HG03460 (cell line): Measurements from ENCODE around the gene TUBAL3.

Source experiments
- ATAC-seq: cut with Tn5 transposase; IDR thresholded peaks from one replicate; pipeline ENCODE4 v1.9.1; 2021; ENCODE audit not compliant: unreplicated experiment

Gene TUBAL3

DNA sequence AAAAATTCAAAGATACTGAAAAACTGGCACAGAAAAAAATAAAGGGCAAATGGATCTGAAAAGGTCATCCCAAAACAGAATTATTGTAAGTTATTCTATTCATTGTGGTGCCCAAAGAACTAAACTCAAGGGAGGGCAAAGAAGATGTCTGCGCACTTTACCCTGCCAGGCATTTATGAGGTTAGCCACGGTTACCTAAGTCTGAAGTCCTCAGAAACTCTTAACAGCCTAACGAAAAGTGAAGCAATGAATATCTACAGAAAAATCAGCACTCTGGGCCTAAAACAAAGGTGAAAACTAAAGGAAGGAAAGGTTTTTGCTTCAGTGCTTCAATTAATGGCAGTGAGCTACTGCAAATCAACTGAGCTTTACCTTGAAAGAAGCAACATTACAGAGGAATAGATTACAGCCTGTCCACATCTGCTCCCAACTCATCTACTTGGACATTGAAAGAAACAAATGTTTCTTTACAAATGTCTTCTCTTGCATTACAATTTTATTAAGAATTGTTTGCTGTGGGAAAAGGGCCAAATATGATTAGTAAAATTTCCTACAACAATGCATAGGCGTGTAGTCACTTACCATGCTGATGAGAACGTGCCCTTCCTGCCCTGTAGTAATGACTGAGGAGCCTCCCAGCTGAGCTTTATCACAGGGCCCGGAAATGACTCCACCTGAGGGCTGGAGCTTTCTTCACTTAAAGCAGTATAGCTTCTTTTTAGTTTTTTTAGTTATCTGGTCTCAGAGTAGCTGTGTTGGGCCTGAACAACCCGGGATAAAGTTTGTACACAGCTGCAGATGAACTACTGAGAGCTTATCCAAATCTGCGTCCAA is at the start of gene TUBAL3:
Gene TUBAL3 (minus strand): TSS at position 621 of the 834 bp plus-strand sequence. CDS start 36 bp downstream, at position 585.
- ATAC-seq: no peak

DNA sequence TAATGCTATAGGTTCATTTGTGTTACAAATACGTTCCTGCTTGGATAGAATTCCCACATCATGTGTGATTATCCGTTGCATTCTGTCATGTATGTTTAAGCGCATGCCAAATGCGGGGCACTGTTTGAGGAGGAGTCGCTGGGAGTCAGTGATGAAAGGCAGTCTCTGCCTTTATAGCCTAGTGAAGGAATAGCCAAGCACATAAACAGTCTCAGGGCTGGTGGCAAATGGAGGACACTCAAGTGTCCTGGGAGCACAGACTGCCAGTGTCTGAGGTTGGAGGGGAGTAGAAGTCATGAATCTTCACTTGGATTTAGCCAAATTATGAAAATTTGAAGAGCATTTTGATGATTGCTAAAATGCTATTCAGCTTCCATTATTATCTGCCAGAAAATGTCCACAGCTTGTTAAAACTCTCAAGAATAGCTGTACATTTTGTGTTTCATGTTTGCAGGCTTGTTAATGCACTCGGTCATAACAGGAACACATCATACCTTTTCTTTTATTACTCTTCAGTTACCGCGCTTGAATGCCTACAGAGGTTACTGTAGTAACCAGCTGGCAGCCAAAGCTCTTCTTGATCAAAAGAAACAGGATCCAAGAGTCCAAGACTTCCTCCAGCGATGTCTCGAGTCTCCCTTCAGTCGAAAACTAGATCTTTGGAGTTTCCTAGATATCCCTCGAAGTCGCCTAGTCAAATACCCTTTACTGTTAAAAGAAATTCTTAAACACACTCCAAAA is 49.3 kb upstream of the TUBAL3 start:
- ATAC-seq: no peak

DNA sequence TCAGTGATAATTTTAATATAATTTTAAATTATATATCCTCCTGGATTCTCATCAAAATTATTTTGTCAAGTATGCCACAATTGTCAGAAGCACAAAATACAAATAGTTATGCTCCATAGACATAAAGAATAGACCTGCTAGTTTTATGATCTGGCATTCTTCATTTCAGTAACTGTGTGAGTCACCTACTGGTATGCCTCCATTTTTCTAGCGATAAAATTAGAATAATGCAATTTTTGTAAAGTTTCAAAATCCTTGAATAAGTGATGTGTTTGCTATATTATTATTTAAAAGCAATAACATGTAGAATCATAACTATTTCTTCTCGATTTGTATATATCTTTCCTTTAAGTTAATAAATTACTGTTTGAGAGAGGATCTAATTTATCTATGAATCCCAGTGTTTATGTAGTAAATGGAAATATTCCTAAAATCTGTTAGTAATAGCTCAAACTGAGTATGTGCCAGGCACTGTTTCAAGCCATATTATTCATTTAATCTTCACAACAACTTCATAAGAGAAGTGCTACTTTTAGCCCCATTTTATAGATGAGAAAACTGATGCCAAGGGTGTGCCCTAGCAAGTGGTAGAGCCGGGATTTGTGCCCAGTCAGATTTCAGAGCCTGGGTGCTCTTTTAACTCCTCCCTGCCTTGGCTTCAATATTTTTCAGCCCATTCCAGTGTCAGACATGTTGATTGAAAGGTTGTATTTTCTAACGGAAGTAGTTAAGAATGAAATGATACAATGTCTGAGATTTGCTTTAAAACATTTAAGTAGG is 46.2 kb upstream of the TUBAL3 start:
- no peak for ATAC-seq

DNA sequence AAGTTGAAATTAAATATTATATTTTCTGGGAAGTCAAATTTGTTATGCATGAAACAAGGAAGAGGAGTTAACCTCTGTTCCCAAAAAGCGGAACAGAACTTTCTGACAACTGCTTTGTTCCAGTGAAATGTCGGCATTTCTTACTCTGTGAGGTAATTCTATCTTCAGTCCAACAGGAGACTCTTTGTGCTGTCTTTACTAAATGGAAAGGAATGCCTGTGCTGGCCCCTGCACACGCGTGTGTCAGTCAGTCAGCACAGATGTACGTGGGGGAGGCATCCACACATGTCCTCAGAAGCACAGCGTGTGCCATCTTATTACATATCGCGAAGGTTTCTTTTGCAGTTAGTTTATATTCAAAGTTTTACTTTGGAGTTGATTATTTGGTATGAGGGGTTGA is 45.2 kb upstream of the TUBAL3 start:
- no peak for ATAC-seq

DNA sequence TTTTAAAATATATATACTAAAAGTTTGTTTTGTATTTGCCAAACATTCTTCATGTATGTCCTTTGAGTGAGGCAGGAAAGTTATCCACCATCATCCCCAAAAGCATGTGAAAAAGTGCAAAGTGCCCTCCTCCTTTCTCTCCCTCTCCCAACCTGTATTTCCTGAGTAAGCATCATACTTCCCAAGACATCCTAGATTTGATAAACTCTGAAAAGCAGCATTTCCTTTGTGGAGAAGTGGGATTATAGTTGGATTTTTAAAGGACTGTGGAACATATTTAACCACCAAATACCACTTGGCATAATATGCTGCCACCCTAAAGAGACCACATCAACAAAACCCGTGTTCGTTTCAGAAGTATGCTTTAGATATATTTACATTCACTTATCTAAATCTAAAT is 44.6 kb upstream of the TUBAL3 start:
- no peak for ATAC-seq

DNA sequence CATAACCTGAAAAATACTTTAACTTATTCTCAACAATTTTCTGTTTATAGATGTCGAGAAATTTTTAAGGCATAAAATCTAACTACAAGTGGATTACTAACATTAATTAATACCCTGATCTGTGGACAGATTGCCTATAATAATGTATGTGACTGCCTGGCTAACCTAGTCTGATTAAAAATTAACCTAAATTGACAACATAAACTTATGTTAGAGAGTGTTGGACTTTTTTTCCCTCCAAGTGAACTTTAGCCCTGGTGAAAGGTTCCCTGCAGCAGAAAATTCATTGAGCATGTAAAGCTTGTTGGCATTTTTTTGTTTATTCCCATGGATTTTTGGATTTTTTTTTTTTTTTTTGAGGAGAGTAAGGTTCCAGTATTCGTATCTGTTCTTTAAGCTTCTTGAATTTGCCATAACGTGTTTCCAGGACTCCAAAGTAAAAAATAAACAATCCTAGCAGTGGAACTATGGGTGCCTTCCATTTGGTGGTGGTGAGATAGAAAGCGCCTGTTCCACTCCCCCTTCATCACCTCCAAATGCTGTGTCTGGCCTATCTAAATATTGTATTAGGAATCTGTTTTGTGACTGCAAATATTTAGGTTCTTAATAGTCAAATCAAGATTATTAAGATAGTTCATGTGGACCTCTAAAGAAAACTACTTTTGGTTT is 43.8 kb upstream of the TUBAL3 start:
- no peak for ATAC-seq

DNA sequence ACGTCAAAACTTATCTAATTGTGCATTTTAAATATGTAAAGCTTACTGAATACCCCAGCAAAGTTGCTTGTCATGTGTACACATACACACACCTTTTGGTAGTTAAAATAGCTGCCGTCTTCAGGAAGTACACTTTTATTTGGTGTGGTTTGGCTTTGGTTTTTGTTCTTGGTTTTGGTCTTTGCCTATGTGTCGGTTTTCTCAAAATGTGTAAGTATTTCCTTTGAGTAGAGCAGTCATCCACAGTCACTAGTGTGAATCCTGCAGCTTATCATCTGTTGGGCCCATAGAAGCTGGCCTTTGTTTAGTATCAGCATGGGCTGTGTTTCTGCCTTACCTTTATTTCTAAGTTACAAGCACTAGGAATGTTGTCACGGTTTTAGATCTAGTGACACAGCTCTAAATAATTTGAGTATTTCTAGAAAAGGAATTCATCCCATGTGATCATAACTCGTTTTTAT is 43.0 kb upstream of the TUBAL3 start:
- ATAC-seq: peak; percentile 47

DNA sequence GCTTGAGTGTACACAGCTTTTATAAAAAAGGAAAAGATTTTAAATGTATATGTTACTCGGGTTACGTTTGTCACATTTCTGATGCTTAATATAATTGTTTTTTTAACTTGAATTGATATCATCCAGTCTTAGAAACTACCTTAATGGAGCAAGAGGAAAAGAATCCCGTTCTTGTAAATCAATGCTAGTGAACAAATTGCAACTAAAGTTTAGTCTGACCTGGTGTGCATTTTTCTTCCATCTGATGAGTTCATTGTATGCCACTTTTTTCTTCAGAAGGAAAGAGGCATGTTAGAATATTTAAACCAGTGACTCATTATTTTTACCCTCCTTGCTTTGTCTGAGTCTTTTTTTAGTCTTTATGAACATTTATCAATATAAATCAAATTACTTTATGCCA is 42.4 kb upstream of the TUBAL3 start:
- ATAC-seq: no peak

DNA sequence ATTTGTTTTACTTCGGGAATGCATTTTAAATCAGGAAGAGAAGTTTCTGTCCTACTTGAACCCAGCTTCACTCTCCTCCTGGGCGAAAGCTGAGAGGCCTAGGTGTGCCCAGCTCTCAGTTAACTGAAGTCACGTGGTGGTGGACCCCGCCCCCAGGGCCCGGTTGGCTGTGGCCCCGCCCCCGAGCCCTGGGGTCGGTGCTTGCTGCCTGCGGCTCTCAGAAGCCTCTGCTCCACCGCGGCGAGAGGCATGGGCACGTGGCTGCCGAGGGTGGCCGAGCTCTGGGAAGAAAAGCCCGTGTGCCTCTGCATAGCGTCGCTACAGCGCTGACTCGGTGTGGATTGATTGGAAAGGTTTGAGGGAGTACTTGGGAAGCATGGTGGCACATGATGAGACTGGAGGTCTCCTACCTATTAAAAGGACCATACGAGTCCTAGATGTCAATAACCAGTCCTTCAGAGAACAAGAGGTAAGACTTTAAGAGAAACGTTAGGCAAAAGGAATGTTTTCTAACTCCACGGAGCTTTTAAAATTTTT is 41.8 kb upstream of the TUBAL3 start:
- ATAC-seq: peak; percentile 41

DNA sequence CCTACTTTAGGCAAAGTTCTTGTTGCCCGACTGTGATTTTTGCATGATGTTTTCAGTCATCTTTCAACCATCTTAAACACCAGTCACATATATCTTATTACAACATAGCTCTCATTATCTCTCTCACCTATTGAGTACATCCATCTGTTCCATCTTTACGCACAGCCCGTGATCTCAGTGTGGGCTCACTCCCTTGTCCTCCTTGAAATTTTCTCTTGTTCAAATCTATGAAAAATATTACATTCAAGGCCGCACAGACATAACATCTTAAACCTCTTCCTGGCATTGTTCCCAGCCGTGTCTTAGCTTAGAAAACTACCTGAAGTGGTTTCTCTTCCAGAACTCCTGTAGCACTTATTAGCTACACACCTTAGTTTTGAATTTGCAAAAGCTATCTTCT is 40.4 kb upstream of the TUBAL3 start:
- ATAC-seq: no peak

DNA sequence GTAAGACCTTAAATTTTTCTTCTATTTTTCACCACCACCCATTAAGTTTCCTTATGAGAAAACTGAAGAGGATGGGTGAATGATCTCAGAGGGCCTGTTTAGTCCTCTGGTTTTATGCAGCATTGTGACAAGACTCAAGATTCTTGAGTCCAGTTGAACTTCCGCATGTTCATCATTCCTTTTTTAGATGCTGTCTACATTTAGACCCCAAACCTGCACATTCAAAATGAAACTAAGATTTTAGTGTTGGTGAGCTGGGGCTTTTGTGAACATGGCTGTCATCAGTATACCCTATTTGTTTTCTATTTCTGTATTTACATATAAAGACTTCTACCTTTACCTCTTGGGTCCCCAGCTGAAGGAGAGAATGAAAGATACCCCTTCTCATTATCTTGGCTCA is 38.8 kb upstream of the TUBAL3 start:
- peak; percentile 80 for ATAC-seq

DNA sequence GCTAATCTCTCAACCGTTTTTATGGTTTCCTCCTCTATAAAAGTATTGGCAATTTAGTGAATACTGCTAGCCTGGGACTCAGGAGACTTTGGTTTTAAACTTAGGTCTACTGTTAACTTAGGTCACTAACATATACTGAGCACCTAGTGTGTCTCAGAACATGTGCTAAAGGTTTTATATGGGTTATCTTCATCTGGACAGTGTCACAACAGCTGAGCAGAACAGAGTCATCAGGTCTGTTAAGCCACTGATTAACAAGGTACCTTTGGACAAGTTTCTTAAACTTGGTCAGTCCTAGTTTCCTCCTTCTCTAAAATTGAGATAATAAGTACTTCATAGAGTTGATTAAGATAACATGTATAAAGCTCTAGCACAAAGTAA is 38.4 kb upstream of the TUBAL3 start:
- peak; percentile 35 for ATAC-seq

DNA sequence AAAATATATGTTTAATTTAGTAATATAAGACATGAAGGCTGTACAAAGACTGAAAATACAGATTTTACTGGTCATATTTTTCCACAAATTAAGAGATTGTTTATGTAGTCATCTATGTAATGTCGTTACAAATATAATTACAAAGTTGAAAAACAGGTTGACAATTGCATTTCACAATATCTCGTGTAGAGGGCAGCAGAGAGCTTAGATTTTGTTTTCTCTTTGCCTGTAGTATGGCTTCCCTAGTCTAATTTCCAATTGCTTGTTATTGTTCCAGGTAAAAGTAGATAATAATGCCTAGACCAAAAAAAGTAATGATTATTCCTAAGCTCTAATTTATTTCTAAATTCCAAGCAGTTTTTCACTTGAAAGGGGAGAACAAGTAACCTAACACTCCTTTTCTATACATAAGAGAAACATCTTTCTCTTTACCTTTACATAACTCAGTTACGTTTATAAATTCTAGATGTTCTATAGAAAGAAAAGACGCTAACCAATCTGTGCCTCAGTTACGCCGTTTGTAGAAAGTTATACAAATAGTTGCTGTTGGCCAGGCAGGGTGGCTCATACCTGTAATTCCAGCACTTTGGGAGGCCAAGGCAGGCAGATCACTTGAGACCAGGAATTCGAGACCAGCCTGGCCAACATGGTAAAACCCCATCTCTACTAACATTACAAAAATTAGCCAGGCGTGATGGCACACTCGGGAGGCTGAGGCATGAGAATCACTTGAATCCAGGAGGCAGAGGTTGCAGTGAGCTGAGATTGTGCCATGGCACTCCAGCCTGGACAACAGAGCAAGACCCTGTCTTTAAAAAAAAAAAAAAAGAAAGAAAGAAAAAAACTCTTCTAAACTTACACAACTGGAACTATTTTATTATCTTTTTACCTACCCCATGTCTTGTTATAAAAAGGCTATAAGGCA is 37.7 kb upstream of the TUBAL3 start:
- no peak for ATAC-seq

DNA sequence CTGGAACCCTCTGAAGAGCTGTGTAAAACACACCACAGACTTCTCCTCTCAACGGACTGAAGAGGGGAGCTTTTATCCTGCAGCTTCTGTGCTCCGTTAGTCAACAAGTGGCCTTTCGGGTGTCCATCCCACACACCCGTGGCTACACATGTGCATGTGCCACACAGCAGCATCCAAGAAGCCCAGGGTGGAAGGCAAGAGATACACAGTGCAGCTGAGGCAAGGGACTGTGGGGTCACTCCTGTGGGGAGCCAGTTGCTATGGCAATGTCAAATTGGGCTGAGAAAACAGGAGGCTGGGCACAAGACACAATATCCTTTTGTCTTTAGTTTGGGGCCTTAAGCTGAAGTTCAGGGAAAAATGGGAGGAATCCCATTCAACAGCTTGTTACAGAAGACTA is 36.5 kb upstream of the TUBAL3 start:
- ATAC-seq: no peak

DNA sequence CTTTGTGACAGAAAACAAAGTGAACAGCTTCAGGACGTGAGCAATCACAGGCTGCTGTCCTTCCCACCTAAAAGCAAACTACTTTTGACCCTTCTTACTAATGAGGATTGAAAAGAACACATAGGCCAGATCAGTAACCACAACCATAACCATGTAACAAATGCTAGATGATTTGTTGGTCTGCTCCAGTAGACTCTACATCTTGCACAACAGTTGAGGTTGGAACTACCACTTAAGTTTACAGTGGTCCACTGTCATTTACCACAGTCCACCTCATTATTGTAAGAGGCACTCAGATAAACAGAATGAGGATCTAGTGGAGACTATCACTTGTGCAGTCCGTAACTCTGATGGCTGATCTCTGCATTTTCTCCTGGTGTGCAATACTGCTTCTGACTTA is 35.6 kb upstream of the TUBAL3 start:
- ATAC-seq: no peak

DNA sequence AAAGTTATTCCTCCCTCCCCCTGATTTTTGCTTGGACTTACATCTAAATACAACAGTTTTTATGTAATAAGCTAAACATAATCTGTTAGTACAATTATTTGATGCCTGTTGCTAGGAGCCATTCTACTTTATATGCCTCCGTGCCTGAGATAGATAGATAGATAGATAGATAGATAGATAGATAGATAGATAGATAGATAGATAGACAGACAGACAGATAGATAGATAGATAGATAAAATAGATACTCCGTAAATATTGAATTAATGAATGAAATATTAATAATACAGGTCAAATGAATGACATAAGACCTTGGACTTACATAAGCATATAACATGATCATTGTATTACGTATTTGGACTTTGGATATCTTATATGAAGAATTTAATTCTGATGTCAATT is 30.7 kb upstream of the TUBAL3 start:
- ATAC-seq: no peak

DNA sequence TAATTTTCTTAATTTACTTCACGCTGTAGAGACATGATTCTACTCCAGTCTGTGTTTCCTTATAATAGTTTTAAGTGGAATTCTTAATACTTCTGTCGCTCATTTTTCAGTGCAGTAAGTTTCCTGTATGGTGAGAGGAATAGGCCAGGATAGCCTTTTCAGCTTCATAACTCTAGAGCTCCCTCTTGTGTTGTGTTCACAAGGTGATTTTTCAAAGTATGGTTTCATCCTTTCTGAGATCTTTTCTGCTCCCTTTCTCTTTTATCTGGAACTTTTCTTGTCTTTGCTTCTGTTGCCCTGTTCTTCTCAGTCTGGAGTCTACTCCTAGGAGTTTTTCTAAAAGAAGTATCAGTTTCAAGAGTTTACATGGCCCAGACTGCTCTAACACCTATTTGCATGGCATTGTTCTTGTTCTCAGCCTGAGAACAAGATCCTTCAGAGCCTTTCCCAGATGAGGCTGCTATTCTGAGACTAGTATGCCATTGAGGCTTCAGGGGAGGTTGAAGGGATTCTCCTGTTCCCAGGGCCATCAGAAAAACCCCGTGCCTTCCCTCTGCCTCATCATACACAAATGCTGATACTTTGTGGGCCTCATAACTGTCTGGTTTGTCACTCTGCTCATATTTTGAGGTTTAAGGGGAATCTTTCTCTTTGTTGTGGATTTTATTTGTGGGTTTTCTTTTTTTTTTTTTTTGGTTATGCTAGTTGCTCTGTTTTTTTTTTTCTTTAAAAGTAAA is 29.6 kb upstream of the TUBAL3 start:
- ATAC-seq: peak; percentile 59

DNA sequence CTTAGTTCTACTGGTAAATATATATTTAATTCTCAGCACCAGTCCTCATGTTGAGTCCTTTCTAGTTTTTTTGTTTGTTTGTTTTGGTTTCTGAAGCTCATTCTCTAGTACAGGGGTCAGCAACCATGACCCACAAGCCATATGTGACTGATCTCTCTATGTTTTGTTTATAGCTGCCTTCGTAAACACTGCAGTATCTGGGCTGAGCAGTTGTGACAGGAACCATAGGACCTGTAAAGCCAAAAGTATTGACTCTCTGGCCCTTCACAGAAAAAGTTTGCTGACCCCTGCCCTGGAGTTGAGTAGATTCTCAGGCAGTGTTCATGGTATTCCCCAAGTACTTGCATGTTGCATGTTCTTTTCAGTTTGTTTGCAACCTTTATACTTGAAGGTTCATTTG is 28.6 kb upstream of the TUBAL3 start:
- no peak for ATAC-seq

DNA sequence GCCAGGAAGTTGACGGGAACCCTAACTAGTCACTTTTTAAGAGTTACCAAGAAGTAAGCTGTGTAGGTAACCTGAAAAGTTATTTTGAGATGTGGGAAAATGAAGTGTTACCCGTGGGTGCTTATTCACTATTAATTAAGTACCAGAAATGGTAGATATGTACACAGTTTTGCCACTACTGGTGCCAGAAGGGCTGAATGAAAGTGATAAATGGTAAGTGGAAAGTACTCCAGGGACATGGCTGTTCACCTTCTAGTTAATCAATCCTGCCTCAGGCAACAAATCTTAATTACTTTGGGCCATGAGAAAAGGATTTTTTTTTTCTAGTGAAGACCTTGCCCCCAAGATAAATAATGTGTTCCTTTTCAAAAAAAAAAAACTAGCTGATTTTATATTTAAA is 23.5 kb upstream of the TUBAL3 start:
- ATAC-seq: no peak
